PC-9 (cell line): Measurements from ENCODE around the gene NMUR1. TPM values are rescaled to one million over a fixed set of nuclear protein-coding genes. Genes with fewer than 3 reads are reported as not detected.
"Not testable (repeated sequence)": the region's sequence is repeated elsewhere in the genome, so short reads cannot be mapped to it uniquely, and the experiment has no call there.

Experiments
- Bru-seq: library from RNA; stranded (reverse); fragments of 400-500 nt; gene quantifications from one replicate; lab custom pipeline; 2021; lab: Mats Ljungman, UMichigan
- BruChase-seq, 2 experiments: library from RNA; stranded (reverse); fragments of 400-500 nt; gene quantifications; one replicate each; lab custom pipeline; 2021; lab: Mats Ljungman, UMichigan
- BruUV-seq: library from RNA; stranded (reverse); fragments of 400-500 nt; replicated peaks from 2 replicates; lab custom pipeline; 2021; lab: Mats Ljungman, UMichigan
- CTCF ChIA-PET: fragments of 300-600 bp; sonication (Branson Sonifier 250); formaldehyde crosslinking; loops from one replicate; lab custom pipeline; 2022; ENCODE audit warnings: antibody characterized with exemption; lab: Charles Lee
- POLR2A ChIA-PET: fragments of 300-600 bp; sonication (Branson Sonifier 250); formaldehyde crosslinking; loops from one replicate; lab custom pipeline; 2022; ENCODE audit warnings: antibody characterized with exemption; ENCODE audit not compliant: unreplicated experiment; lab: Charles Lee
- DNase-seq, 2 experiments: peaks; one replicate each; pipeline versions ENCODE4 v3.0.0 to v3.0.0-alpha.2; 2015 to 2022; ENCODE audit warnings: mixed read lengths in 1 of 2
- H2AFZ ChIP-seq: fragments of 200-600 bp; sonication (generic); 2 replicates; pipeline ENCODE4 v1.8.1; 2017; ENCODE audit warnings: antibody characterized with exemption
- H3F3A ChIP-seq: fragments of 200-600 bp; sonication (generic); 2 replicates; pipeline ENCODE4 v1.8.1; 2017; ENCODE audit warnings: antibody characterized with exemption, mild to moderate bottlenecking, low read depth; ENCODE audit not compliant: insufficient read depth
- H3K27ac ChIP-seq: fragments of 200-600 bp; sonication (generic); 2 replicates; pipeline ENCODE4 v1.6.1; 2016; ENCODE audit warnings: mixed run types
- H3K27me3 ChIP-seq: fragments of 200-600 bp; sonication (generic); 2 replicates; pipeline ENCODE4 v1.6.1; 2016; ENCODE audit warnings: low read depth, mixed run types; ENCODE audit not compliant: insufficient read depth
- H3K36me3 ChIP-seq: fragments of 200-600 bp; sonication (generic); 2 replicates; pipeline ENCODE4 v1.6.1; 2016; ENCODE audit warnings: low read depth, mixed run types
- H3K4me1 ChIP-seq: fragments of 200-600 bp; sonication (generic); replicated peaks from 2 replicates; pipeline ENCODE4 v1.6.1; 2016; ENCODE audit warnings: mixed run types; ENCODE audit not compliant: insufficient read depth
- H3K4me2 ChIP-seq: fragments of 200-600 bp; sonication (generic); 2 replicates; pipeline ENCODE4 v1.6.1; 2017; ENCODE audit warnings: mixed run types
- H3K4me3 ChIP-seq: fragments of 200-600 bp; sonication (generic); 2 replicates; pipeline ENCODE4 v1.6.1; 2016; ENCODE audit warnings: mixed run types
- H3K79me2 ChIP-seq: fragments of 200-600 bp; sonication (generic); 2 replicates; pipeline ENCODE4 v1.6.1; 2017; ENCODE audit warnings: low read depth, mixed run types
- H3K9me2 ChIP-seq: fragments of 200-600 bp; sonication (generic); 2 replicates; pipeline ENCODE4 v1.8.1; 2017; ENCODE audit warnings: mild to moderate bottlenecking; ENCODE audit not compliant: insufficient read depth
- H3K9me3 ChIP-seq: fragments of 200-600 bp; sonication (generic); 2 replicates; pipeline ENCODE4 v1.8.1; 2016; ENCODE audit warnings: low read depth; ENCODE audit not compliant: insufficient read depth
- H4K20me1 ChIP-seq: fragments of 200-600 bp; sonication (generic); 2 replicates; pipeline ENCODE4 v1.8.1; 2017; ENCODE audit not compliant: insufficient read depth
- CTCF ChIP-seq: fragments of 200-600 bp; sonication (generic); conservative IDR thresholded peaks from 2 replicates; pipeline ENCODE4 v1.6.1; 2017; ENCODE audit warnings: mixed run types, antibody characterized with exemption, mild to moderate bottlenecking, moderate library complexity
- EZH2 ChIP-seq: fragments of 200-600 bp; sonication (generic); IDR thresholded peaks from 2 replicates; pipeline ENCODE4 v1.8.0; 2017; ENCODE audit warnings: antibody characterized with exemption, low read depth
- intact Hi-C: fragments of 100-400 bp; cut with micrococcal nuclease; formaldehyde crosslinking; loops from one replicate; pipeline ENCODE4 v1.10.0; 2022; ENCODE audit not compliant: unreplicated experiment
- long read RNA-seq: library from polyadenylated mRNA; stranded (forward); transcript quantifications from one replicate; pipeline ENCODE4 v2.0.0, GENCODE V29; 2022
- total RNA-seq: library from RNA; stranded (reverse); gene quantifications from 2 replicates; pipeline ENCODE4 v1.2.3, GENCODE V29; 2021

NMUR1 gene
- total RNA-seq (not detected in 2 replicates), Bru-seq, nascent RNA (not detected), BruChase-seq, experiment 1, labeled RNA remaining after a 2-hour chase (percentile 8 among the genes with signal in this experiment), BruChase-seq, experiment 2, labeled RNA remaining after a 6-hour chase (not detected)
- long read RNA-seq, result 0 reads

- H3K4me1 ChIP-seq, result no peaks in the 10 kb centered on the region
- DNase-seq, result peak in 1 of 2 experiments; percentile 47
- H3K27me3 ChIP-seq, result 0 out of 2 replicates have a peak, but pooled peaks cover 4% of the 10 kb centered on the region
- BruUV-seq, result no TSS peak
- POLR2A ChIA-PET, result no interaction called here
- H3K9me3 ChIP-seq, result no peaks in the 10 kb centered on the region
- TF ChIP-seq CTCF, result peak; percentile 51; the same call in 1 of the 2 replicates
- TF ChIP-seq EZH2, result no peak
- H2AFZ ChIP-seq, result no peak within 1 kb of the TSS
- no peak within 1 kb of the TSS for H3K4me2 ChIP-seq
- no peaks in the 10 kb centered on the region for H3K36me3 ChIP-seq
- no peaks in the 10 kb centered on the region for H3F3A ChIP-seq
- intact Hi-C loops, result no loop called here
- H3K4me3 ChIP-seq, result no peak within 1 kb of the TSS
- no peaks in the 10 kb centered on the region for H3K9me2 ChIP-seq
- H3K79me2 ChIP-seq, result no peaks in the 10 kb centered on the region
- CTCF ChIA-PET, result interaction anchor here (0.6 kb wide), 1 partner anchor 159 kb away, joined by 4 read pairs; no protein-coding TSS in a partner anchor
- H4K20me1 ChIP-seq, result no peaks in the 10 kb centered on the region
- no peak within 1 kb of the TSS for H3K27ac ChIP-seq
These were observed at the start of gene NMUR1 for GRCh38 chr2:231530099-231531011. Gene NMUR1, minus strand, starts transcription at chr2:231530445. Its CDS starts 84 bp downstream, at chr2:231530361.

- Histone ChIP-seq H3K27me3 (peaks cover 15% of the 10 kb centered on the region), H3K4me3 (no peak overlapping the region), H3F3A (no peaks in the 10 kb centered on the region), H3K4me2 (no peak overlapping the region), H3K9me2 (no peaks in the 10 kb centered on the region), H3K9me3 (no peaks in the 10 kb centered on the region), H3K27ac (no peak overlapping the region), H3K36me3 (no peaks in the 10 kb centered on the region), H3K4me1 (no peaks in the 10 kb centered on the region), H4K20me1 (no peaks in the 10 kb centered on the region), H3K79me2 (no peaks in the 10 kb centered on the region), H2AFZ (no peak overlapping the region)
- no peak for DNase-seq
- POLR2A ChIA-PET, result no interaction called here
- CTCF ChIA-PET, result no interaction called here
- no peak for TF ChIP-seq EZH2
- TF ChIP-seq CTCF, result no peak
- BruUV-seq, result no TSS peak
- intact Hi-C loops, result no loop called here
These were observed 49.3 kb upstream of the NMUR1 start for GRCh38 chr2:231579560-231579959.

GRCh38 chr2:231578655-231579054, 48.4 kb upstream of the NMUR1 start:
- H3K4me2 ChIP-seq, H3K36me3 ChIP-seq, H3F3A ChIP-seq, intact Hi-C loops, H2AFZ ChIP-seq, H3K9me2 ChIP-seq, POLR2A ChIA-PET, H3K27ac ChIP-seq, DNase-seq, CTCF ChIA-PET, H3K9me3 ChIP-seq, H3K4me1 ChIP-seq, H3K79me2 ChIP-seq, H3K4me3 ChIP-seq, H4K20me1 ChIP-seq, BruUV-seq: not testable (repeated sequence)
- peaks cover 15% of the 10 kb centered on the region for H3K27me3 ChIP-seq
